SK-N-MC (cell line): ENCODE data around the gene SCMH1.

Source experiments
- EZH2 ChIP-seq: fragments of 200-600 bp; sonication (generic); IDR thresholded peaks from one replicate; pipeline ENCODE4 v1.6.1; 2017; ENCODE audit warnings: antibody characterized with exemption
- POLR2AphosphoS5 ChIP-seq: IDR thresholded peaks from 2 replicates; pipeline ENCODE4 v1.6.1; 2012; ENCODE audit warnings: mild to moderate bottlenecking, low read depth, low read length, borderline replicate concordance

- TF ChIP-seq POLR2AphosphoS5 (no peak), EZH2 (no peak)
These were observed 74.4 kb downstream of the SCMH1 start for GRCh38 chr1:41167667-41168066.
